UCSD-AML1 (cell line): ENCODE data around the gene COG1.
A peak's percentile ranks its signal among the peaks of the same experiment; 100 is the strongest.

Experiments used
- DNase-seq: peaks from one replicate; lab custom pipeline; 2025; ENCODE audit not compliant: unreplicated experiment; lab: John Stamatoyannopoulos, UW

Gene COG1

GRCh38 chr17:73170324-73170723, 22.5 kb upstream of the COG1 start:
- DNase-seq = no peak

GRCh38 chr17:73172252-73172651, 20.6 kb upstream of the COG1 start:
- DNase-seq = no peak

- DNase-seq = no peak
Observed at GRCh38 chr17:73174126-73174525, 18.7 kb upstream of the COG1 start.

DNA sequence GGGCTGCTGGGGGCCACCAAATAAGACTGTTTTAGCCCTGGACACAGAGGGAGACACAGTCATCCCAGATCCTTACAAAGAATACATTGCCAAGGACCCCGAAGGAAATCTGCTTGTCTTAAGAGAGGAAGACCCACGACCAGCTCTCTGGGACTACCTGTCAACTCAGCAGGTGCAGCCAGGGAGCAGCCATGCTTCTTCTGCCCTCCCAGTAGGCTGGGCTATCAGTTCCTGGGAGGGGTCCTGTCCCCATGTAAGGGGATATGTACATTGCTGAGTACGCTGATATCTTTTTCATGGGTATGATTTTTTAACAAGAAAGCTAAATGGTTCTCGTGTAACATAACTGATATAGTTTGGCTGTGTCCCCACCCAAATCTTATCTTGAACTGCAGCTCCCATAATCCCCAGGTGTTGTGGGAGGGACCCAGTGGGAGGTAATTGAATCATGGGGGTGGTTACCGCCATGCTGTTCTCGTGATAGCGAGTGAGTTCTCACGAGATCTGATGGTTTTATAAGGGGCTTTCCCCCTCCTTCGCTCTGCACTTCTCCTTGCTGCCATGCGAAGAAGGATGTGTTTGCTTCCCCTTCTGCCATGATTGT, 16.8 kb upstream of the COG1 start:
- DNase-seq = no peak

DNA sequence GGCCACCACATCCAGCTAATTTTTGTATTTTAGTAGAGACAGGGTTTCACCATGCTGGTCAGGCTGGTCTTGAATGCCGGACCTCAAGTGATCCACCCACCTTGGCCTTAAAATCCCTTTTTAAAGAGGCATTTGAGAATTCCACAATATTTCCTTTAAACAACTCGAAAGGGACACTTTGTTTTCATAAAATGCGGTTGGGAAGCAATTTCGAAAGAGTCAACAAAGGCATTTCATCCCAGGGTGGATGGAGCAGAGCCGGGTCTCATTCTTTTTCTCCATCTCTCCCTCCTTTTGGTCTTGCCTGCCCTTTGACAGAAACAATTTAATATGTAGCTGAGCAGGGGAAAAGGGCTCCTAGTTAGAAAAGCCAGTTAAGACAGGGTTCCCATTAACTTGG, 13.5 kb upstream of the COG1 start:
- no peak for DNase-seq

- DNase-seq = no peak
Observed at GRCh38 chr17:73179878-73180277, 13.0 kb upstream of the COG1 start.

DNA sequence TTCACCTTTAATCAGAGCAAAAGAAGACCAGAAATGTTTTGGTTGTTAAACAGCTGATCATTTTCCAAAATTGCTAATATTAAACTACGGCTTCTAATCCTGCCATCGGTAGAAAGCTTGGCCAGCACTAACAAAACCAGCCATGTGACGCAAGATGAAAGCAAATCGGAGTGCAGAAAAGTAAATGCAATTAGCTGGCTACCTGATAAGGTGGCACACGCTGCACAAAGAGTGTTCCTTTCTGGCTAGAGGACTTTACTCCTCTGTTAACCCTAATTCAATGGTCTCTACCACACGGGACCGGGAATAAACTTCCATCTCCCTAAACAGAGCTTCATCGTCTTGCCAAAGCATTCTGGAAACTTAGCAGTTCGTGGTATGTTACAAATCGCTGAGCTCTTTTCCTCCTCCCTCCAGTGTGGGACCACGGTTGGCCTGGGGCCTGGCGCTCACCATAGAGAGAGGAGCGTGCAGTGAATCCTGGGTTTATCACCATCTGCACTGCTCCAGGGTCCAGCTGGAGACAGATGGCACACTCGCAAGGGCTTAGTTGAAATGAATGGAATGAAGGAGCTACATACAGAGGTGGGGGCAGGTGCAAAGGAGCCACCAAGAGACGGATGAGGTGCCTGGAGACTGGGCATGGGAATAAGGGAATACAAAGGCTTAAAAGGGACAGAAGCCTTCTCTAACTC, 10.1 kb upstream of the COG1 start:
- DNase-seq = no peak

- DNase-seq = no peak
Observed at GRCh38 chr17:73184136-73184993, 8.5 kb upstream of the COG1 start.

DNA sequence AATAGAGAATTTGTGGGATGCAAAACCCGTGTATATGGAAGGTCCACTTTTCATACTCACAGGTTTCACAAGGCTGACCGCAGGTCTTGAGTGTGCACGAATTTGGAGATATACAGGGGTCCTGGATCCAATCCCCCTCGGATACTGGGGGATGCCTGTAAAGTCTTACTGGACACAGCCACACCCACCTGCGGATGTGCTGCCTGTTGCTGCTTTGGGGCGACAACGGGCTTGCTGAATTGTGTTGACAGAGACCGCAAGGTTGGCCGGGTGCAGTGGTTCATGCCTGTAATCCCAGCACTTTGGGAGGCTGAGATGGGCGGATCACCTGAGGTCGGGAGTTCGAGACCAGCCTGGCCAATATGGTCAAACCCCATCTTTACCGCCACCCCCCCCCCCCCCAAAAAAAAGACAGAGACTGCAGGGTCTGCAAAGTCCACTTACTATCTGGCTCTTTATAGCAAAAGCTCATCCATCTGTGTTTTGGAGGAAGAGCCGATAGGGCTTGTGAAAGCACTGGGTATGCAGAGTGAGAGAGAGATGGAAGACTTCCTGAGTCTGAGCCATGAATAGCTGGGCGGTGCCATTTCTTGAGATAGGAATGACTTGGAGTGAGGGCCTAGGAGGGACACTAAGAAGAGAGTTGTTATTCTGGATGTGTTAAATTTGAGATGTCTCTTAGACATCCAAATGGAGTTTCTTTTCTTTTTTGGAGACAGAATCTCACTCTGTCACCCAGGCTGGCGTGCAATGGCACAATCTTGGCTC, 6.4 kb upstream of the COG1 start:
- no peak for DNase-seq

- no peak for DNase-seq
Observed at GRCh38 chr17:73187203-73187769, 5.6 kb upstream of the COG1 start.

DNA sequence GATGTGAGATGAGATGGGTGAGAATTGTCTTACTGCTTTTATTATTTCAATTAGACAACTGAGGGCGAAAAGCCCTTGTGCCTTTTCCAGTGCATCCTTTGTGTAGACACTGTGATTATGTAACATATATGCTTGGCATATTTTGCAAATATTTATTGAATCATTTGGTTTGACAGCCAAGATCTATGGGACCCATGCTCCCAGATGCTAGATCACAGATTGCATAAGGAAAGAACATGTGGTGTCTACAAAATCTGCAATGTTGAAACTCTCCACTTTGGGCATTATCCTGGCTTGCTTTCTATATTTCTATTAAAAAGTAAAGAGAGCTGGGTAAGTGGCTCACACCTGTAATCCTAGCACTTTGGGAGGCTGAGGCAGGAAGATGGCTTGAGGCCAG, 4.8 kb upstream of the COG1 start:
- no peak for DNase-seq

DNA sequence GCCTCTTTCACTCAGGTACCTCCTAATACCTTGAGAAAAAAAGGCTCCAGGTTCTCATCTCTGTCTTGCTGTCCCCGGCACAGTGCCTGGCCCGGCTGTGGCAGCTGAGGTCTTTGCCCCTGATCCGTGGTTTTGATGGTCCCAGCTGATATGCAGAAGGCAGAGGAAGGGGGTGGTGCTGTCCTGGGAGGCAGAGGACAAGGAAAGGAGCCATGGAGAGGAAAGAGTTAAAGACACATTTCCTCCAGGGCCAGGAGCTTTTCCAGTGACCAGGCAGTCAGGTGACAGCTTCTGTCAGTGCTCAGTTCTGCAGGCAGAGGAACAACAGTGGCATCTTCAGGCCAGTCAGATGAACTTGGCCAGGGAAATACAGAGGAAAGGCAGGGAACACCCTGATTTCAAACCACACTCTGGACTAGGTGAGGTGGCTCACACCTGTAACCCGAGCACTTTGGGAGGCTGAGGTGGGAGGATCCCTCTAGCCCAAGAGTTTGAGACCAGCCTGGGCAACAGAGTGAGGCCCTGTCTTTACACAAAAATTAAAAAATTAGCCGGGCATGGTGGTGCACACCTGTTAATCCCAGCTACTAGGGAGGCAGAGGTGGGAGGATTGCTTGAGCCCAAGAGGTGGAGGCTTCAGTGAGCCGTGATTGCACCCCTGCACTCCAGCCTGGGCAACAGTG, 3.3 kb upstream of the COG1 start:
- DNase-seq = peak; percentile 43

GRCh38 chr17:73191443-73192205, 1.2 kb upstream of the COG1 start:
- peak; percentile 55 for DNase-seq

DNA sequence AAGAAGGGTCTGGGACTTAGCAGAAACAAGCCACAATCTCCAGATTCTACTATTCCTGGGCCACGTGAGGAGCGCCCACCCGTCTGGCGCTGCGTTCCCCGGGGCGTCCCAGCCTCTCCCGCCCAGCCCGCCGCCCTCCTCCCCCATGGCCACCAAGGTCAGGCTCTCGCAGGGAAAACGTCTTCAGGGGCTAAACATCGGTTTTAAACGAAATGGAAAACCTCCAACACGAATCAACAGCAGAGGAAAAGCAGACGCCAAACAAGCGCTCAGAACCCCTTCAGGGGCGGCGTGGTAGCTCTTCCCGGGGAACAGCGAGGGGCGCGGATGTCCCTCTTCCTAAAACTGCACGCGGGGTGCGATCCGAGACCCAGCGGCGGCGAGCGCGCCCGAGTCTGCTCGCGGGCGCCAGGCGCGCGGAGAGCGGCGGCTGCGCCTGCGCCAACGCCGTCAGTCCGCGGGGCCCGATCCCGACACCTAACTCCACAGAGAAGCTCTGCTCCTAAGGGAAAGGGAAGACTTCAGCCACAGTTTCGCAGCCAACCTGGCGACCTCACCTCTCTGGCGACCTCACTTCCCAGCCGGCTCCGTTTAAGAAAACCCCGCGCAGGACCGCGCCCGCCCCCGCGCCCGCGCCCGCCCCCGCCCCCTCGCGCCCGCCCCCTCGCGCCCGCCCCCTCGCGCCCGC, 505 bp upstream of the COG1 start:
- DNase-seq = peak; percentile 78

DNA sequence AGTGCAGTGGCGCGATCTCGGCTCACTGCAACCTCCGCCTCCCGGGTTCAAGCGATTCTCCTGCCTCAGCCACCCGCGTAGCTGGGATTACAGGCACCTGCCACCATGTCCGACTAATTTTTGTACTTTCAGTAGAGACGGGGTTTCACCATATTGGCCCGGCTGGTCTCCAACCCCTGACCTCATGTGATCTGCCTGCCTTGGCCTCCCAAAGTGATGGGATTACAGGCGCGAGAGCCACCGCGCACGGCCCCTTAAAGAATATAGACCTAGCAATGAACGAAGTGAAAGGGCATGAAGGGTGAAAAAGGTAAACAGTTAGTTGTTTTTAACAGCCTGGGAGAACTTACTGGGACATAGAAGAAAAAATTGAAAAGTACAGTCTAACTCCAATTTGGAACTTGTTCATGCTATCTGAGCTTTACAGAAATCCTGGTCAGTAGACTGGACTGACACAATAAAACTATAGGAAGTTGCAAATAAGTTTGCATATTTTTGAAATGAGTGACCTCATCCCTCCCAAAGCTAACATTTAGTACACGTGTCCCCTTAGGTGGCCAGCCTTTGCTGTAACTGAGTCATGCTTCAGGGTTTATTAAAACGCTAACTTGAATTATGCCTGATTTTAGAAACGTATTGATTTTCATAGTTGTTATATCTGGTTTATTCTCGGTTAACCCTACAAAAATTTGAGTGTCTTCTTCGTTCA, 1.8 kb downstream of the COG1 start:
- DNase-seq = no peak

GRCh38 chr17:73196500-73196899, 3.6 kb downstream of the COG1 start:
- no peak for DNase-seq

- DNase-seq = no peak
Observed at GRCh38 chr17:73197161-73197560, 4.3 kb downstream of the COG1 start.

DNA sequence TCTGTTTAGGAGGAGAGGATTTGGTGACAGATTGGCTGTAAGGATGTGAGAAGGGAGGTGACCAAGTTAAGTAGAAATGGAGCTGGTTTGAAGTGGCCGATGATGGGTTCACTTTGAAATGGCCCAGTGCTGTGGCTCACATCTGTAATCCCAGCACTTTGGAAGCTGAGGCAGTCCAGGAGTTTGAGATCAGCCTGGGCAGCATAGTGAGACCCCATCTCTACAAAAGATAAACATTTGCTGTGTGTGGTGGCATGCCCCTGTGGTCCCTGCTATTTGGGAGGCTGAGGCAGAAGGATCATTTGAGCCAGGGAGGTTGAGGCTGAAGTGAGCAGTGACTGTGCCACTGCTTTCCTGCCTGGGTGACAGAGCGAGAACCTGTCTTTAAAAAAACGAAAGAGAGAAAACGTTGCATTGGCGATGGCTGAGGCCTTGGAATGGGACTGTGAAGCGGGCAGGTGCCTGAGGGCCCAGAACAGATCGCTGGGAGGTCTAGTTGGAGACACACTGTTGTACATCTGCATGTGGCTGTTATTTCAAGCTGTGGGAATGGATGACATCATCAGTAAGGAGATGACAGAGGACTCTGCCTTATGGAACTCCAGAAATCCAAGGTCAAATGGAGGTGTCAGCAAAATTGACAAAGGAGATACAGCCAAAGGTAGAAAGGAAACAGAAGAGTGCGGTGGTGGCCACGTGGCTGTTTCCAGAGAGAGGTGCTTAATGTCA, 5.5 kb downstream of the COG1 start:
- DNase-seq = no peak
